DND-41 (cell line): ENCODE results near the gene ADAMTS12.

Experiments used
- ATAC-seq: fragments of 200-7000 bp; cut with Tn5 transposase; 3 replicates; pipeline ENCODE4 v1.9.1; 2021; ENCODE audit warnings: low read depth; ENCODE audit not compliant: insufficient read depth
- DNase-seq: peaks from one replicate; pipeline ENCODE4 v3.0.0-alpha.2; 2020
- H2AFZ ChIP-seq: 2 replicates; pipeline ENCODE4 v1.6.0; 2012; ENCODE audit warnings: low read depth, low read length
- H3K27ac ChIP-seq: 2 replicates; pipeline ENCODE4 v1.5.1; 2012; ENCODE audit warnings: low read length, inconsistent platforms
- H3K27me3 ChIP-seq: fragments of 200-600 bp; sonication (generic); 2 replicates; pipeline ENCODE4 v1.6.0; 2012; ENCODE audit warnings: low read length, mild to moderate bottlenecking, inconsistent platforms; ENCODE audit not compliant: insufficient read depth, poor library complexity
- H3K36me3 ChIP-seq: 2 replicates; pipeline ENCODE4 v1.5.1; 2012; ENCODE audit warnings: low read length, inconsistent platforms; ENCODE audit not compliant: insufficient read depth
- H3K4me1 ChIP-seq: 2 replicates; pipeline ENCODE4 v1.5.1; 2012; ENCODE audit warnings: mild to moderate bottlenecking, low read length; ENCODE audit not compliant: insufficient read depth
- H3K4me2 ChIP-seq: 2 replicates; pipeline ENCODE4 v1.6.0; 2012; ENCODE audit warnings: mild to moderate bottlenecking, moderate library complexity, low read length, inconsistent platforms; ENCODE audit not compliant: insufficient read depth
- H3K4me3 ChIP-seq, 2 experiments: fragments of 200-600 bp in 1 of 2; shearing (Covaris generic) in 1 of 2; 2 replicates each; pipeline ENCODE4 v1.5.1; 2012 to 2016; ENCODE audit warnings: inconsistent platforms in 2 of 2, low read length in 2 of 2, mild to moderate bottlenecking in 2 of 2, low read depth in 1 of 2, moderate library complexity in 1 of 2
- H3K79me2 ChIP-seq: 2 replicates; pipeline ENCODE4 v1.6.0; 2012; ENCODE audit warnings: low read length, inconsistent platforms; ENCODE audit not compliant: insufficient read depth
- H3K9ac ChIP-seq: 2 replicates; pipeline ENCODE4 v1.6.0; 2012; ENCODE audit warnings: low read depth, mild to moderate bottlenecking, inconsistent platforms, low read length, moderate library complexity
- H3K9me3 ChIP-seq: 2 replicates; pipeline ENCODE4 v1.5.1; 2012; ENCODE audit warnings: low read length, moderate library complexity, mild to moderate bottlenecking, inconsistent platforms; ENCODE audit not compliant: insufficient read depth, severe bottlenecking
- H4K20me1 ChIP-seq: 2 replicates; pipeline ENCODE4 v1.6.0; 2012; ENCODE audit warnings: low read length; ENCODE audit not compliant: insufficient read depth
- EZH2 ChIP-seq: IDR thresholded peaks from 3 replicates; pipeline ENCODE4 v1.6.1; 2012; ENCODE audit warnings: borderline replicate concordance, low read depth, mild to moderate bottlenecking, moderate library complexity, low read length, inconsistent platforms; ENCODE audit not compliant: severe bottlenecking
- TF ChIP-seq, protein P1 (sequence below): IDR thresholded peaks from 2 replicates; pipeline ENCODE4 v1.5.1; 2012; ENCODE audit warnings: borderline replicate concordance, low read length, moderate library complexity, mild to moderate bottlenecking; ENCODE audit not compliant: poor library complexity, severe bottlenecking; ENCODE audit errors: extremely low read depth

Gene ADAMTS12

GRCh38 chr5:33527696-33528095, 364.1 kb downstream of the ADAMTS12 start:
- no peak for ATAC-seq

DNA sequence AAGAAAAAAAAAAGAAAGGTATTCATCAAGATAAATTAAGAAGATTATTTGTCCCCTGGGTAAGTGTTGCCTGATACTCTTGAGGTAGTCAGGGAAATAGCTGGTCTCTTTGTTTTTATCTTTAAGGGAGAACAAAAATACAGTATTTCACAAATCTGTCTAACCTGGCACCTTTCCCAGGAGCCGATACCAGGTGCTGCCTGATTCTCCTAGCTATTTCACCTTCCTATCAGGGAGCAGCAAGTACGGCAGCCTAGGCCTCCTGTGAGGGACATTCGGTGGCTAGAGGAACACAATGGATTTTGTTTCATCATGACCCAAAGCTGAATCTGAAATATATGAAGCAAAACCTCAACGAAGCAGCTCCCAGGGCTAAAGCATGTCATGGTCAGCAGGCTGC, 365.0 kb downstream of the ADAMTS12 start:
- TF ChIP-seq, protein P1, sequence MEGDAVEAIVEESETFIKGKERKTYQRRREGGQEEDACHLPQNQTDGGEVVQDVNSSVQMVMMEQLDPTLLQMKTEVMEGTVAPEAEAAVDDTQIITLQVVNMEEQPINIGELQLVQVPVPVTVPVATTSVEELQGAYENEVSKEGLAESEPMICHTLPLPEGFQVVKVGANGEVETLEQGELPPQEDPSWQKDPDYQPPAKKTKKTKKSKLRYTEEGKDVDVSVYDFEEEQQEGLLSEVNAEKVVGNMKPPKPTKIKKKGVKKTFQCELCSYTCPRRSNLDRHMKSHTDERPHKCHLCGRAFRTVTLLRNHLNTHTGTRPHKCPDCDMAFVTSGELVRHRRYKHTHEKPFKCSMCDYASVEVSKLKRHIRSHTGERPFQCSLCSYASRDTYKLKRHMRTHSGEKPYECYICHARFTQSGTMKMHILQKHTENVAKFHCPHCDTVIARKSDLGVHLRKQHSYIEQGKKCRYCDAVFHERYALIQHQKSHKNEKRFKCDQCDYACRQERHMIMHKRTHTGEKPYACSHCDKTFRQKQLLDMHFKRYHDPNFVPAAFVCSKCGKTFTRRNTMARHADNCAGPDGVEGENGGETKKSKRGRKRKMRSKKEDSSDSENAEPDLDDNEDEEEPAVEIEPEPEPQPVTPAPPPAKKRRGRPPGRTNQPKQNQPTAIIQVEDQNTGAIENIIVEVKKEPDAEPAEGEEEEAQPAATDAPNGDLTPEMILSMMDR = no peak
- TF ChIP-seq EZH2 = no peak
- no peak for ATAC-seq
- Histone ChIP-seq H3K9me3 (no peaks in the 10 kb centered on the region), H3K27ac (no peak overlapping the region), H3K4me2 (no peak overlapping the region), H3K9ac (no peak overlapping the region), H3K4me3 (no peak overlapping the region), H3K27me3 (no peaks in the 10 kb centered on the region), H3K36me3 (no peaks in the 10 kb centered on the region), H4K20me1 (no peaks in the 10 kb centered on the region), H2AFZ (no peak overlapping the region), H3K79me2 (no peaks in the 10 kb centered on the region), H3K4me1 (no peaks in the 10 kb centered on the region)
- no peak for DNase-seq

More at GRCh38 chr5:33527696-33528095, 364.1 kb downstream of the ADAMTS12 start:
- Histone ChIP-seq H3K9me3 (no peaks in the 10 kb centered on the region), H3K4me2 (no peak overlapping the region), H3K79me2 (no peaks in the 10 kb centered on the region), H3K4me3 (no peak overlapping the region), H2AFZ (no peak overlapping the region), H3K36me3 (no peaks in the 10 kb centered on the region), H3K27ac (no peak overlapping the region), H3K4me1 (no peaks in the 10 kb centered on the region), H3K27me3 (no peaks in the 10 kb centered on the region), H3K9ac (no peak overlapping the region), H4K20me1 (no peaks in the 10 kb centered on the region)
- no peak for DNase-seq
- no peak for TF ChIP-seq EZH2
- TF ChIP-seq, protein P1 = no peak

- H3K27me3 ChIP-seq = no peaks in the 10 kb centered on the region
- H4K20me1 ChIP-seq = no peaks in the 10 kb centered on the region
- H3K9me3 ChIP-seq = no peaks in the 10 kb centered on the region
- no peak overlapping the region for H3K9ac ChIP-seq
- no peaks in the 10 kb centered on the region for H3K4me1 ChIP-seq
- H3K27ac ChIP-seq = no peak overlapping the region
- H3K36me3 ChIP-seq = no peaks in the 10 kb centered on the region
- H3K79me2 ChIP-seq = no peaks in the 10 kb centered on the region
- H3K4me2 ChIP-seq = no peak overlapping the region
- H2AFZ ChIP-seq = no peak overlapping the region
- no peak overlapping the region for H3K4me3 ChIP-seq
- no peak for ATAC-seq
- no peak for TF ChIP-seq EZH2
- TF ChIP-seq, protein P1 = no peak
- DNase-seq = no peak
These were observed 367.3 kb downstream of the ADAMTS12 start for GRCh38 chr5:33524476-33524875.
